Measurements from ENCODE around the gene KIAA0513.

KIAA0513 gene

DNA sequence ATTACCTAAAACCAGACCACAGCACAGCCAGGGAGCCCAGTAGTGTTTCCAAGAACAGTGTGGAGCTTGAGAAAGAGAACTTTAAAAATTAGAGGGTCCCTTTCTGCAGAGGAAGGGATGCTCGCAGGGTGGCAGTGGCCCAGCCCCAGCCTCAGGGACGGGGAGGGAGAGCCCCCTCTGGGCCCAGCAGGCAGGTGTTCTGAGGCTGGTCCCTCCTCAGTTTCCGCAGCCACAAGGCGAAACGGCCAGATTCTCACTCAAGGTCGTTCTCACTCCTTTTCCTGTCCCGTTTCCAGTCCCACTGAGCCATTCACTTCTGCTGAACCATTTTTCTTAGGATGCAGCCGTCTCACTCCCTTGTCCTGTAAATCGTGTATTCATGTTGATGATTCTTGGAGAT lies 64.7 kb downstream of the KIAA0513 start:
- no peak overlapping the region for H3K4me3 ChIP-seq (ENCODE audit: low read depth, low read length)
- TF ChIP-seq CTCF (IDR thresholded peaks at IDR 0.05; ENCODE audit: control insufficient read depth, extremely low read depth, insufficient read depth), result no peak
- no peak for DNase-seq (ENCODE audit: low read depth)

DNA sequence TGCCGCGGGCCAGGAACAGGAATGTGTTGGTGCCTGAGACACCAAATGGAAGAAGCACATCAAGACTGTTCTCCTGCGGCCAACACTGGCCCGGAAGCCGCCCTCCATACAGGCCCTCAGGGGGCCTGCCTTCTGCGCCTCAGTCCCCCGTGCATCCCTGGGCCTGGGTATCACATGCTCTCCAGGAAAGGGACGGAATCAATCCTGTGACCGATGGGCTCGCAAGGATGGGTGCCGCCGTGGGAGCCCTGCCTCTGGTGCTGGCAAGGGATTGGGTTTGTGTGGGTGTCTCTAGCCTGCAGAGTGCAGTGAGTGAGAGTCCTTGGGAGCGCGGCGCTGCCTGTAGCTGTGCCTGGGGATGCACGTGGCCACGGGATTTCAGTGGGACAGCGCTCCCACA lies 65.3 kb downstream of the KIAA0513 start:
- no peak for DNase-seq (ENCODE audit: low read depth)
- TF ChIP-seq CTCF (IDR thresholded peaks at IDR 0.05; ENCODE audit: control insufficient read depth, extremely low read depth, insufficient read depth), result no peak
- H3K4me3 ChIP-seq (ENCODE audit: low read depth, low read length), result no peak overlapping the region

- no peak for TF ChIP-seq CTCF (IDR thresholded peaks at IDR 0.05; ENCODE audit: control insufficient read depth, extremely low read depth, insufficient read depth)
- no peak overlapping the region for H3K4me3 ChIP-seq (ENCODE audit: low read depth, low read length)
- DNase-seq (ENCODE audit: low read depth), result no peak
Measured at GRCh38 chr16:85093705-85094104, 66.1 kb downstream of the KIAA0513 start.

- H3K4me3 ChIP-seq (ENCODE audit: low read depth, low read length), result no peak overlapping the region
- DNase-seq (ENCODE audit: low read depth), result no peak
- TF ChIP-seq CTCF (IDR thresholded peaks at IDR 0.05; ENCODE audit: control insufficient read depth, extremely low read depth, insufficient read depth), result no peak
Measured at GRCh38 chr16:85094176-85094805, 66.7 kb downstream of the KIAA0513 start.

GRCh38 chr16:85094812-85095211 lies 67.2 kb downstream of the KIAA0513 start:
- H3K4me3 ChIP-seq (ENCODE audit: low read depth, low read length), result no peak overlapping the region
- DNase-seq (ENCODE audit: low read depth), result no peak
- no peak for TF ChIP-seq CTCF (IDR thresholded peaks at IDR 0.05; ENCODE audit: control insufficient read depth, extremely low read depth, insufficient read depth)

GRCh38 chr16:85096921-85097320 lies 69.3 kb downstream of the KIAA0513 start:
- no peak for DNase-seq (ENCODE audit: low read depth)
- TF ChIP-seq CTCF (IDR thresholded peaks at IDR 0.05; ENCODE audit: control insufficient read depth, extremely low read depth, insufficient read depth), result no peak
- no peak overlapping the region for H3K4me3 ChIP-seq (ENCODE audit: low read depth, low read length)

DNA sequence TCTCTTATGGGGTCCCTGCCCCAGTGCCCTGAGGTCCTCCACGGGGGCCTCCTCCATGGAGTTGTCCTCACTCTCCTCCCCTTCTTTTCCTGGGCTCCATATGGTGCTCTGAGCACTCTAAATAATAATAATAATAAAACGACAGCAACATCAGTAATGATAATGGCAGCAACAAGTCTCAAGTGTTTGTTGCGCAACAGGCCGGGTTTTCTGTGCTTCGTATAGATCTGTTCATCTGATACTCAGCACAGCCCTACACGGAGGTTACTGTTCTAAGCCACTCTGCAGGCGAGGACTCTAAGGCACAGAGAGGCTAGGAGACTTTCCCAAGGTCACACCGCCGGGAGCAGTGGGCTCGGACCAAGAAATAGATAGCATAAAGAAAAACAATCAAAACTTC lies 71.0 kb downstream of the KIAA0513 start:
- H3K4me3 ChIP-seq (ENCODE audit: low read depth, low read length), result no peak overlapping the region
- no peak for TF ChIP-seq CTCF (IDR thresholded peaks at IDR 0.05; ENCODE audit: control insufficient read depth, extremely low read depth, insufficient read depth)
- no peak for DNase-seq (ENCODE audit: low read depth)

All from LNCaP clone FGC (cell line).